CD4-positive, alpha-beta memory T cell (primary cell): ENCODE data around the gene ULK3. TPM values are rescaled to one million over a fixed set of nuclear protein-coding genes. Genes with fewer than 3 reads are reported as not detected.

Experiments
- CTCF ChIA-PET: fragments of 350-600 bp; sonication (Branson Sonifier 250); formaldehyde crosslinking; loops from one replicate; lab custom pipeline; 2021; ENCODE audit warnings: inconsistent platforms; ENCODE audit not compliant: partially characterized antibody; lab: Charles Lee
- POLR2A ChIA-PET: fragments of 350-600 bp; sonication (Branson Sonifier 250); formaldehyde crosslinking; loops from one replicate; lab custom pipeline; 2021; ENCODE audit not compliant: partially characterized antibody; lab: Charles Lee
- DNase-seq, 5 donors: peaks; one replicate each; pipeline versions ENCODE4 v3.0.0 to v3.0.0-alpha.2; 2020 to 2022; ENCODE audit warnings: mixed read lengths in 1 of 5
- H3K27ac ChIP-seq: one replicate; pipeline ENCODE4 v1.7.0; 2013; ENCODE audit warnings: low read depth, low read length
- H3K27me3 ChIP-seq: 2 replicates; pipeline ENCODE4 v1.7.0; 2013; ENCODE audit warnings: mild to moderate bottlenecking, low read length, moderate library complexity; ENCODE audit not compliant: insufficient read depth
- H3K36me3 ChIP-seq: 2 replicates; pipeline ENCODE4 v1.7.0; 2013; ENCODE audit warnings: mild to moderate bottlenecking, low read length, moderate library complexity; ENCODE audit not compliant: insufficient read depth
- H3K4me1 ChIP-seq: 2 replicates; pipeline ENCODE4 v1.7.0; 2013; ENCODE audit warnings: mild to moderate bottlenecking, low read length, moderate library complexity; ENCODE audit not compliant: insufficient read depth
- H3K4me3 ChIP-seq, 2 donors: one replicate each; pipeline ENCODE4 v1.7.0; 2013; ENCODE audit warnings: low read length in 2 of 2, mild to moderate bottlenecking in 1 of 2
- H3K9me3 ChIP-seq, 2 donors: one replicate each; pipeline ENCODE4 v1.7.0; 2013; ENCODE audit warnings: low read length in 2 of 2, control low read depth in 1 of 2; ENCODE audit not compliant: control insufficient read depth in 1 of 2
- H3K27ac Mint-ChIP-seq, 7 donors: one replicate each; pipeline ENCODE4 v1.8.0; 2020 to 2021; ENCODE audit warnings: mixed read lengths in 7 of 7, mild to moderate bottlenecking in 6 of 7, inconsistent platforms in 3 of 7, moderate library complexity in 3 of 7
- H3K27me3 Mint-ChIP-seq, 2 donors: one replicate each; pipeline ENCODE4 v1.8.0; 2020 to 2021; ENCODE audit warnings: mixed read lengths in 2 of 2
- H3K36me3 Mint-ChIP-seq, 2 donors: one replicate each; pipeline ENCODE4 v1.8.0; 2020 to 2021; ENCODE audit warnings: mixed read lengths in 2 of 2, inconsistent platforms in 1 of 2, mild to moderate bottlenecking in 1 of 2
- H3K4me1 Mint-ChIP-seq, 4 donors: one replicate each; pipeline ENCODE4 v1.8.0; 2020 to 2021; ENCODE audit warnings: mixed read lengths in 4 of 4, mild to moderate bottlenecking in 1 of 4
- H3K4me3 Mint-ChIP-seq, 8 donors: one replicate each; pipeline ENCODE4 v1.8.0; 2020 to 2021; ENCODE audit warnings: mixed read lengths in 8 of 8, mild to moderate bottlenecking in 7 of 8, moderate library complexity in 6 of 8, inconsistent platforms in 3 of 8
- H3K9me3 Mint-ChIP-seq, 8 donors: one replicate each; pipeline ENCODE4 v1.8.0; 2020 to 2021; ENCODE audit warnings: mixed read lengths in 8 of 8, mild to moderate bottlenecking in 5 of 8, inconsistent platforms in 3 of 8, moderate library complexity in 1 of 8
- intact Hi-C: fragments of 100-400 bp; cut with micrococcal nuclease; formaldehyde crosslinking; loops from one replicate; pipeline ENCODE4 v1.15.1; 2023
- polyA plus RNA-seq, 2 donors: library from polyadenylated mRNA; unstranded; fragments of 300-500 nt; fragmentation: Illumina TruSeq; gene quantifications; one replicate each; pipeline ENCODE4 v1.2.3, GENCODE V29; 2021
- total RNA-seq, 2 experiments: library from RNA; stranded (reverse); gene quantifications; one replicate each; pipeline ENCODE4 v1.2.3, GENCODE V29; 2021

The ULK3 gene
- total and polyA plus RNA-seq, 4 experiments from 2014 or later = 33.6 to 88.3 (median 61.7) TPM

DNA sequence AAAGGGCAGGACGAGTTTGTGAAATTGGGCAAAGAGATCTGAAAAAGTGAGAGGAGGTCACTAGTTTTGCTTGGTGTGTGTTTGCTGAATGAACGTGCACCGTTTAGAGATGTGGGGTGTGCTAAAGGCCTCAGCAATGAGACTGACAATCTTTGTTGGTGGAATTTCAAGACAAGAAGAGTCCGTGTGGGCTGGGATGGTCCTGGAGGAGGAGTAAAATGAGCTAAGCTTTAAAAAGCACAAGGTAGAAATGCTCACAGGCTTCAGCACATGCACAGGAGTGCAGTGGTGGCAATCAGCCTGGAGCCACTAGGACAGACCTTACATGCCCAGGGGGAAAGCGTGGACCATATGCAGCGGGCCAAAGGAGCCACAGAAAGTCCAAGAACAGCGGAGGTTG is 18.0 kb downstream of the ULK3 start:
- Mint-ChIP-seq H3K4me3 (no peak overlapping the region), H3K36me3 (no peaks in the 10 kb centered on the region), H3K27ac (peak overlapping the region in 2 of 7 donors; percentile 37 to 39), H3K27me3 (peaks cover 7 to 11% of the 10 kb centered on the region in 2 donors), H3K4me1 (peaks cover 0 to 9% (median 3%) of the 10 kb centered on the region in 4 donors), H3K9me3 (peaks cover 0 to 1% (median 0%) of the 10 kb centered on the region in 8 donors)
- ChIA-PET CTCF (interaction anchor here (1.5 kb wide), 1 partner anchor 125 kb away, joined by 3 read pairs; no protein-coding TSS in a partner anchor), POLR2A (interaction anchor here (0.6 kb wide), 1 partner anchor 14 kb away, joined by 4 read pairs; no protein-coding TSS in a partner anchor)
- Histone ChIP-seq H3K4me1 (no peaks in the 10 kb centered on the region), H3K27me3 (peaks cover 11% of the 10 kb centered on the region), H3K4me3 (no peak overlapping the region), H3K9me3 (no peaks in the 10 kb centered on the region), H3K36me3 (no peaks in the 10 kb centered on the region), H3K27ac (no peak overlapping the region)
- no peak for DNase-seq
- intact Hi-C loops = no loop called here

DNA sequence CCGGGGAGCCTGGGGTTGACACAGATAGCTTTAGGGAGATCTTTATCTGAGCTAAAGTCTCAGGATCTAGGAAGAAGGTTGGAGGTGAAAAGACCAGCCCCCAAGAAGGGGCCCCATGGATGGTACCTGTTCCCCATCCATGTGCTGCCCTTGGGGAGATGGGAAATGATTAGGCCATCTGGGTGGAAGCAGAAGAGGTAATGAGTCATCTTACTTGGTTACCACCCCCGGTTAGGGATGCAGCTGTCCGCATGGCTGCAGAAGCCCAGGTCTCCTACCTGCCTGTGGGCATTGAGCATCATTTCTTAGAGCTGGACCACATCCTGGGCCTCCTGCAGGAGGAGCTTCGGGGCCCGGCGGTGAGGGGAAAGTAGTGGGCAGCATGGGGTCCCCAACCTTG is 19.6 kb downstream of the ULK3 start:
- CTCF ChIA-PET = no interaction called here
- H3K4me1 Mint-ChIP-seq = peaks cover 2 to 17% (median 9%) of the 10 kb centered on the region in 4 donors
- no peak overlapping the region for H3K27ac Mint-ChIP-seq
- no peak overlapping the region for H3K4me3 Mint-ChIP-seq
- peaks cover 0 to 1% (median 0%) of the 10 kb centered on the region in 8 donors for H3K9me3 Mint-ChIP-seq
- peaks cover 9% of the 10 kb centered on the region for H3K4me1 ChIP-seq
- POLR2A ChIA-PET = no interaction called here
- no peak overlapping the region for H3K4me3 ChIP-seq
- H3K27me3 ChIP-seq = peaks cover 8% of the 10 kb centered on the region
- no peaks in the 10 kb centered on the region for H3K9me3 ChIP-seq
- H3K27me3 Mint-ChIP-seq = peaks cover 3 to 11% of the 10 kb centered on the region in 2 donors
- intact Hi-C loops = no loop called here
- no peak overlapping the region for H3K27ac ChIP-seq
- H3K36me3 Mint-ChIP-seq = no peaks in the 10 kb centered on the region
- no peaks in the 10 kb centered on the region for H3K36me3 ChIP-seq
- DNase-seq = no peak

DNA sequence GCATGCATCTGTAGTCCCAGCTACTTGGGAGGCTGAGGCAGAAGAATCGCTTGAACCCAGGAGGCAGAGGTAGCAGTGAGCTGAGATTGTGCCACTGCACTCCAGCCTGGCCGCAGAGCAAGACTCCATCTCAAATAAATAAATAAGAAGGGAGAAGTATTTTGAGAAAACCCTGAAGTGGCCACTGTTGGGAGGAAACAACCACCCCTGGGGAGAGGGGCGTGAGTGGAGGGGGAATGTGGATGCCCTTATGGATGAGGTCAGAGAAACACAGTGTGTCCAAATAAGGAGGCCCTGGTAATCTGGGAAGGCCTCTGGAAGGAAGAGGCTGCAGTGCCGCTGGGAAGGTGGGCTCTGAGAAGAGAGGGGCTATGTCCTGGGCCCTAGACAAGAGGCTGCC is 20.7 kb downstream of the ULK3 start:
- CTCF ChIA-PET = interaction anchor here (1.0 to 1.7 kb wide), 2 partner anchors 14 to 187 kb away, joined by 3 to 6 read pairs; no protein-coding TSS in a partner anchor
- intact Hi-C loops = no loop called here
- DNase-seq = no peak
- no peaks in the 10 kb centered on the region for H3K36me3 ChIP-seq
- H3K27ac ChIP-seq = no peak overlapping the region
- H3K4me1 ChIP-seq = peaks cover 10% of the 10 kb centered on the region
- H3K4me1 Mint-ChIP-seq = peaks cover 2 to 17% (median 8%) of the 10 kb centered on the region in 4 donors
- H3K4me3 Mint-ChIP-seq = no peak overlapping the region
- H3K27me3 Mint-ChIP-seq = peaks cover 0 to 7% of the 10 kb centered on the region in 2 donors
- POLR2A ChIA-PET = no interaction called here
- no peak overlapping the region for H3K4me3 ChIP-seq
- no peak overlapping the region for H3K27ac Mint-ChIP-seq
- peaks cover 8% of the 10 kb centered on the region for H3K27me3 ChIP-seq
- H3K36me3 Mint-ChIP-seq = no peaks in the 10 kb centered on the region
- H3K9me3 ChIP-seq = no peaks in the 10 kb centered on the region
- H3K9me3 Mint-ChIP-seq = peaks cover 0 to 1% (median 0%) of the 10 kb centered on the region in 8 donors

DNA sequence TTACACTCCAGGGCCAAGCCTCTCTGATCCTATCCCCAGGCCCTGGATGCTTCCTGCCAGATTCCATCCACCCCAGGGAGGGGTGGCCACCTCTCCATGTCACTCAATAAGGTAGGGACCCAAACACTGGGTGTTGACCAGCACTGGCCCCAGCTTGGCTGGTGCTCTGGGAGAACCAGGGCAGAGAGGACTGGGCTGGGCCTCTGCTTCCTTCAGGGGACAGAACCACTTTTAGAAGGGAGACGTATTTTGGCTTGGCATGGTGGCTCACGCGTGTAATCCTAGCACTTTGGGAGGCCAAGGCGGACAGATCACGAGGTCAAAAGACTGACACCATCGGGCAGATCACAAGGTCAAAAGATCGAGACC is 21.2 kb downstream of the ULK3 start:
- Histone ChIP-seq H3K9me3 (no peaks in the 10 kb centered on the region), H3K27me3 (peaks cover 3% of the 10 kb centered on the region), H3K4me3 (no peak overlapping the region), H3K4me1 (peaks cover 10% of the 10 kb centered on the region), H3K36me3 (no peaks in the 10 kb centered on the region), H3K27ac (no peak overlapping the region)
- peaks cover 2 to 17% (median 7%) of the 10 kb centered on the region in 4 donors for H3K4me1 Mint-ChIP-seq
- intact Hi-C loops = no loop called here
- ChIA-PET POLR2A (no interaction called here), CTCF (interaction anchor here (1.0 to 1.7 kb wide), 3 partner anchors 14 to 190 kb away, joined by 3 to 6 read pairs (median 3); no protein-coding TSS in a partner anchor)
- no peak for DNase-seq
- no peak overlapping the region for H3K4me3 Mint-ChIP-seq
- no peaks in the 10 kb centered on the region for H3K9me3 Mint-ChIP-seq
- no peaks in the 10 kb centered on the region for H3K36me3 Mint-ChIP-seq
- no peak overlapping the region for H3K27ac Mint-ChIP-seq
- H3K27me3 Mint-ChIP-seq = peaks cover 0 to 7% of the 10 kb centered on the region in 2 donors

DNA sequence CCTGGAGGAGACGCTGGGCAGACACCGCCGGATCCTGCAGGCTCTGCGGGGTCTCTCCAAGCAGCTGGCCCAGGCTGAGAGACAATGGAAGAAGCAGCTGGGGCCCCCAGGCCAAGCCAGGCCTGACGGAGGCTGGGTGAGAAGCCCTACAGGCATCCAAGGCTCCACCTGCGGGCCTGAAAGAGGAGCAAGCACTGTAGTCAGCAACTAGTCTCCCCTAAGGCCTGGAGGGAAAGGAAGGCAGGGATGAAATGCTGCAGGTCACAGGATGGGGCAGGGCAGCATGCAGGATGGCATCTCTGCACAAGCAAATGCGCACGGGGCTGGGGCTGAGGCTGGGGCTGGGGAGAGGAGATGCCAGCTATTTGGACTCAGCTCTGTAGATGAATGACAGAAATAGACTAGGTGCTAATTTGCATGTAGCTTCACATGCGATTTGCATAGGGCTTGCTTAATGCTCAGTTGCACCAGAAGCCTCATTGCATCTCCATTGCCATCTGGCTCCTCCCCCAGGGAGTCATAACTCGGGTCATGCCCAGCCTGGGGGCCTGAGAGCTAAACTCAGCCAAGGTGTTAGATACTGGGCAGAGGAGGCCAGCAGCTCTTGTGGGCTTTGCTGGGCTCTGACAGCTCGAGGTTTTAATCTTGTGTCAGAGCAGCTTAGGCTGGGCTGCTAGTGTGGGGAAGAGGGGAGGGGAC is 21.7 kb downstream of the ULK3 start:
- CTCF ChIA-PET = interaction anchor here (1.0 to 1.7 kb wide), 4 partner anchors 15 to 190 kb away, joined by 3 to 6 read pairs (median 4); no protein-coding TSS in a partner anchor
- Histone ChIP-seq H3K9me3 (no peaks in the 10 kb centered on the region), H3K27me3 (no peaks in the 10 kb centered on the region), H3K36me3 (no peaks in the 10 kb centered on the region), H3K4me3 (no peak overlapping the region), H3K27ac (no peak overlapping the region), H3K4me1 (peaks cover 10% of the 10 kb centered on the region)
- intact Hi-C loops = no loop called here
- Mint-ChIP-seq H3K9me3 (no peaks in the 10 kb centered on the region), H3K4me1 (peaks cover 2 to 13% (median 7%) of the 10 kb centered on the region in 4 donors), H3K4me3 (no peak overlapping the region), H3K36me3 (no peaks in the 10 kb centered on the region), H3K27me3 (peaks cover 0 to 7% of the 10 kb centered on the region in 2 donors), H3K27ac (no peak overlapping the region)
- no peak for DNase-seq
- POLR2A ChIA-PET = interaction anchor here (1.2 kb wide), 1 partner anchor 28 kb away, joined by 3 read pairs; no protein-coding TSS in a partner anchor

DNA sequence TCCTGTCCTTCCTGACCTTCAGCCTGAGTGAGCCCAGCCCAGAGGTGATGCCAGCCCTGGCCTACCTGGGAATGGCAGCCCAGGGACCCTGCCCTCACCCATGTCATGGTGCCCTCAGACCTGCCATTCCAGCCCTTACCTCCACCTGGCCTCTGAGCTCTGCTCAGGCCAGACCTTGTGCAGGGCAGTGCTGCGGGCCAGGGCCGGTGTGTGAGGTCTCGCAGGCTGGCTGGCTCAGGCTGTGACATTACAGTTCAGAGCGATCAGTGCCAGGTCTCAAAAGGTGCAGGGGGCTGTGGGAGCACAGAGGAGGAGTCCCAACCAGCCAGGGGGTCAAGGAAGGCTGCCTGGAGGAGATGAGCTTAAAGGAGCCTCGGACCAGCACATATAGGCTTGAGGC is 22.9 kb downstream of the ULK3 start:
- intact Hi-C loops = no loop called here
- ChIA-PET POLR2A (interaction anchor here (1.2 kb wide), 1 partner anchor 27 kb away, joined by 3 read pairs; no protein-coding TSS in a partner anchor), CTCF (interaction anchor here (0.7 to 1.8 kb wide), 5 partner anchors 32 to 82 kb away, joined by 3 to 7 read pairs (median 4); no protein-coding TSS in a partner anchor)
- Mint-ChIP-seq H3K36me3 (no peaks in the 10 kb centered on the region), H3K27ac (no peak overlapping the region), H3K27me3 (peaks cover 0 to 5% of the 10 kb centered on the region in 2 donors), H3K9me3 (no peaks in the 10 kb centered on the region), H3K4me3 (no peak overlapping the region), H3K4me1 (peaks cover 2 to 13% (median 6%) of the 10 kb centered on the region in 4 donors)
- Histone ChIP-seq H3K36me3 (no peaks in the 10 kb centered on the region), H3K9me3 (no peaks in the 10 kb centered on the region), H3K4me3 (no peak overlapping the region), H3K27ac (no peak overlapping the region), H3K27me3 (no peaks in the 10 kb centered on the region), H3K4me1 (peaks cover 10% of the 10 kb centered on the region)
- DNase-seq = no peak

DNA sequence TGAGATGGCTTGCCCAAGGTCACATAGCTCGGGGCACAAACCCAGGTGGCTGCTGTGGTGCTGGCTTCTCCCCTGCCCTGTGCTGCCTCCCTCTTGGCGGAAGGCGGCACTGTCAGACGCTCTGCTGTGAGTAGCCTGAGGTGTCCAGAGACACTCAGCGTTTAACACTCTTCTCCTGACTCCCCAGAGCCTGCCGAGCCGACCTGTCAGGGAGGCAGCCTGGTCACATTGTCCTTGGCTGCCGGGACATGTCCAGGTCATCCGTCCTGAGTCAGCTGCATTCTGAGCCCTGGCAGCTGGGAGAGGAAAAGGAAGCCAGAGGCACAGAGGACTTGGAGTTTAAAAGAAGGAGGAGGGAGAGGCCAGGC is 25.6 kb downstream of the ULK3 start:
- DNase-seq = no peak
- intact Hi-C loops = no loop called here

More for the DNA sequence above, 25.6 kb downstream of the ULK3 start:
- H3K4me3 Mint-ChIP-seq = no peak overlapping the region
- H3K36me3 Mint-ChIP-seq = no peaks in the 10 kb centered on the region
- ChIA-PET POLR2A (no interaction called here), CTCF (interaction anchor here (0.6 to 1.5 kb wide), 3 partner anchors 10 to 49 kb away, joined by 3 to 4 read pairs (median 4); no protein-coding TSS in a partner anchor)
- no peak overlapping the region for H3K27ac Mint-ChIP-seq
- H3K4me3 ChIP-seq = no peak overlapping the region
- H3K9me3 ChIP-seq = no peaks in the 10 kb centered on the region
- peaks cover 0 to 2% of the 10 kb centered on the region in 2 donors for H3K27me3 Mint-ChIP-seq
- no peaks in the 10 kb centered on the region for H3K36me3 ChIP-seq
- H3K9me3 Mint-ChIP-seq = no peaks in the 10 kb centered on the region
- peaks cover 10% of the 10 kb centered on the region for H3K4me1 ChIP-seq
- no peaks in the 10 kb centered on the region for H3K27me3 ChIP-seq
- no peak overlapping the region for H3K27ac ChIP-seq
- H3K4me1 Mint-ChIP-seq = peaks cover 2 to 9% (median 6%) of the 10 kb centered on the region in 4 donors
